NCI-H446 (cell line): Measurements from ENCODE around the gene BOK.
"Not testable (repeated sequence)": the region's sequence is repeated elsewhere in the genome, so short reads cannot be mapped to it uniquely, and the experiment has no call there.

ENCODE experiments used
- DNase-seq, 2 experiments: peaks; one replicate each; lab custom pipeline; 2025; lab: John Stamatoyannopoulos, UW

BOK gene

GRCh38 chr2:241555711-241556110, 2.8 kb upstream of the BOK start:
- no peak for DNase-seq

DNA sequence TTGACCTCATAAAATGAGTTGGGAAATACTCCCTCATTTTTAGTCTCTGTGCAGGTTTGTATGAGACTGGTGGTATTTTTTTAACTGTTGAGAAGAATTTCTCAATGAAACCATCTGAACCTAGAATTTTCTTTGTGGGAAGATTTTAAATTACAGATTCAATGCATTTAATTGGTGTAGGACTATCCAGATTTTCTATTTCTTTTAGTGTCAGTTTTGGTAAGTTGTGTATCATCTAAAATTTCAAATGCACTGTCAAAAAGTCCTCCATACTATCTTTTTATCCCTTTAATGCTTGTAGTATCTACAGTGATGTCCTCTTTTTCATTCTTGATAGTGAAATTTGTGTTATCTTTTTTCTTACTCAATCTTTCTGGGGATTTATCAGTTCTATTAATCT, 1.8 kb upstream of the BOK start:
- no peak for DNase-seq

DNA sequence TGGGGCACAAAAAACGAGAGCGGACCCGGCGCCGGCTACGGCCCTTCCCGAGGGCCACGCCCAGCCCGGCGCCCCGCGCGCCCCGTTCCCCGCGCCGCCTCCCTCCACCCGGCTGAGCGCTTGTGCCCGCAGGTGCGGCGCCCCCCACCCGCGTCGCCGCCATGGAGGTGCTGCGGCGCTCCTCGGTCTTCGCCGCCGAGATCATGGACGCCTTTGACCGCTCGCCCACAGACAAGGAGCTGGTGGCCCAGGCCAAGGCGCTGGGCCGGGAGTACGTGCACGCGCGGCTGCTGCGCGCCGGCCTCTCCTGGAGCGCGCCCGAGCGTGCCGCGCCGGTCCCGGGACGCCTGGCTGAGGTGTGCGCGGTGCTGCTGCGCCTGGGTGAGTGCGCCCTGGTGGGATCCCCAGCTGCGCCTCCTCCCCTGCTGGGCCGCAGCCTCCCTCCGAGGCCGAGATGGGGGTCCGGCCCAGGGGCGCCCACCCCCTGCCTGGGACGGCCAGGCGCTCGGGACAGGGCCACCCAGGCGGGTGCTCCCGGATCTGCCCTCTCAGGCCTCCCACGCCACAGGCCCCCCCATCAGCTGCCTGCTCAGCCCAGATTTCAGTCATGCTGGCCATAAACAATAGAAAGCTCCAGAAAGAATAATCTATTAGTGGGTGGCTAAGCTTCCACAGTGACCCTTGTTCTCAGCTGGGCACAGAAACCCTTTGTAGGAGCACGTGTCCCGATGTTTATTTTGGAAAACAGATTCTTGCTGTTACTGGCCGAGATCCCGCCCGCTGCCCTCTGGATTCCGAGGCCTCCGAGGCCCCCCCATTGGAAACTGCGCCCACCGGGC, 997 bp downstream of the BOK start:
- no peak for DNase-seq

DNA sequence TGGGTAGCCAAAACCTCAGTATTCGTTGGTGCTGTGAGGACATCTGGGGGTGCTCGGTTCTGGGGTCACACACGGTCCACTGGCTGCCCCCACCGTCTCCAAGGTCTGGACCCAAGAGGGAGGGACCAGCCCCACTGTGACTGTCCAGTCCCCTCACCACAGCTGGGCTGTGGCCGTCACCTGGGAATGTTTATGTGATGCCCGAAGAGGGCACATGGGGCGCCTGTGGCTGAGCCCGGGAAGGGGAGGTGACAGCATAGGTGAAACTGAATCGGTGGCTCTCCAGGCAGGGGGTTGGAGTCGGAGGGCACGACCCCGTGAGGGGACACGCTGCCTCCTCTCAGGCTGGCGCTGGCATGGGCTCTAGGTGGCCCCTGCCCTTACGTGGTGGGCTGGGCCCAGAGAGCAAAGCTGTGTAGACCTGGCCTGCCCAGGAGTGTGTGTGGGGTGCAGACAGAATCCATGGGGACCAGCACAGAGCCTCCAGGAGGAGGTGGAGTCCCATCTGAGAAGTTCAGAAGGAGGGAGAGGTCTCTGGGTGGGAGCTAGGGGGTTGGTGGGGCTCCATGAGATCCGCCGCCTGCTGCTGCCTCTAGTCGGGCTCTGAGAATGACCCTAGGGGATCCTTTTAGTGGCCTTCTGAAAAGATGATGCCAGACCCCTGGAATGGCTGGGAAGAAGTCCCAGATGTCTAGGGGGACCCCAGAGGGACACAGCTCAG, 1.8 kb downstream of the BOK start:
- no peak for DNase-seq

DNA sequence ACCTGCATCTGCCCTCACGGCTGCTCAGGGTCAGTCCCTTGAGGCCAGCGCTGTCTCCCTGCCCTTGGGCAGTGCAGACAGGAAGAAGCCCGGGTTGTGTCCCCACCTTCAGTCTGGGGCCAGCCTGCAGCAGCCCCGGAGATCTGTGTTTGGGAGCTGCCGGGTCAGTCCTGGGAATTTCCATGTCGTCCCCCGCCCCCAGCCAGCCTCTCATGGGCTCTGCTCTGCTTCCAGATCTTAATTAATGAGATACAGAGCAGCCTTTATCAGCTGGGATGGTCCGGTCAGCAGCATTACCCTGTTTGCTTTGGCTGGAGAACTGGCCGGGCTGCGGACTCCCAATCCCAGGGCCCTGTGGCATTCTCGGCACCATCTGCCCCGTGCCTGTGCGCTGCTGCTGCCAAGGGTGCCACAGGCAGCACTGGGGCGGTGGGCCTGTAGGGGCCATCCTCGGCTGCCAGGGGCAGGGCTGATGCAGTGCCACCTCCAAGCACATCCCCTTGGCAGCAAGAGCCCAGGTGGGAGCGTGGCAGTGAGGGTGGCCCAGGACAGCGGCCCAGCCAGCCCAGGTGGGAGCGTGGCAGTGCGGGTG, 2.4 kb downstream of the BOK start:
- DNase-seq, result no peak

GRCh38 chr2:241561832-241562231, 3.3 kb downstream of the BOK start:
- peak in 1 of 2 experiments; percentile 18 for DNase-seq

DNA sequence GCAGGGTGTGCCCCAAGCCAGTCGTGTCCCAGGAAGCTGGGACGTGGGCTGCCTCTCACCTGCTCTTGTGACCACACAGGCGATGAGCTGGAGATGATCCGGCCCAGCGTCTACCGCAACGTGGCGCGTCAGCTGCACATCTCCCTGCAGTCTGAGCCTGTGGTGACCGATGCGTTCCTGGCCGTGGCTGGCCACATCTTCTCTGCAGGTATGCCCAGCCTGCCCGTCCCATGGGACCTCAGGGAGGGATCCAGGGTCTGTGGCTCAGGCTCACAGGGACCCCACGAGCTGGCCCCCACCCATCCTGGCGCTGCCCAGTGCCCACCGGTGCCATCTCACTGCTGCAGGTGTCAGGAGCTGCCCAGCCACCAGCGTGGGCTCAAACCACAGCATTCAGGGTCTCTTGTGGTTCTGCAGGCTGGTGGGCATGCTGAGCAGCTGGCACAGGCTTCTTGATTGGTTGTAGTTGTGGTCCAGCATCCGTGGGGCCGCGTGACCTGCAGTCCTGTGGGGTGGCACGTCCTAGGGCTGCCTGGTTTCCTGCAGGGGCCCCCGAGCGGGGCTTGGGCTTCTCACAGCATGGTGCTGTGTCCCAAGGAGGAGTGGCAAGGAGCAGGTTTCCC, 3.8 kb downstream of the BOK start:
- DNase-seq, result no peak

GRCh38 chr2:241563031-241563507, 4.5 kb downstream of the BOK start:
- no peak for DNase-seq

- DNase-seq, result no peak
Measured at GRCh38 chr2:241563571-241563980, 5.0 kb downstream of the BOK start.

DNA sequence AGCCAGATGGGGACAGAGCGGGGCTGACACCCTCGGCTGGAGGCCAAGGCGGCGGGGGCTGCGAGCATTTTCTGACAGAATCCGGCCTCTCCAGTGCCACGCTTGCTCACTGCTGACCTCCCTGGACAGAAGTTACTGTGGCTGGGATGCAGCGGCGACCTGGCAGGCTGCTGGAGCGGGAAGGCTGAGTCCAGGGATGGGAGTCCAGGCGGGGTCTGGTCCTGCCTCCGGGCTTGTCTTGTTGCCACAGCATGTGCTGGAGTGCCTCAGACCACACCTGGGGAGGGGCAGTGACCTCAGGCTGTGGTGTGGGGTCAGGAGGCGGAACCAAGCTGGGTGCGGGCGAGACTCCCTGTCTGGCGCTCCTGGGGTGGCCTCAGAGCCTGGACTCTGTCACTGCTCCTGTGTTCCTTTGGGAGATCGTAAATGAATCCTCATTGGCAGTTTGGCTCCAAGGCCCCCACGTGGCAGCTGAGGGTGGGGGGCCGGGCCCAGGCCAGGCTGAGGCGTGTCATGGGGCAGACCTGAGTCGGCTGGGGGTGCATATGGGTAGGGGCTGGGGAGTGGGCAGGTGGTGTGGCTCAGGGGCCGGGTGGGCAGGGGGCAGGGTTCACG, 5.5 kb downstream of the BOK start:
- no peak for DNase-seq

GRCh38 chr2:241564596-241565410, 6.3 kb downstream of the BOK start:
- no peak for DNase-seq

- DNase-seq, result no peak
Measured at GRCh38 chr2:241565411-241565810, 6.9 kb downstream of the BOK start.

GRCh38 chr2:241566021-241566420, 7.5 kb downstream of the BOK start:
- not testable (repeated sequence) for DNase-seq

DNA sequence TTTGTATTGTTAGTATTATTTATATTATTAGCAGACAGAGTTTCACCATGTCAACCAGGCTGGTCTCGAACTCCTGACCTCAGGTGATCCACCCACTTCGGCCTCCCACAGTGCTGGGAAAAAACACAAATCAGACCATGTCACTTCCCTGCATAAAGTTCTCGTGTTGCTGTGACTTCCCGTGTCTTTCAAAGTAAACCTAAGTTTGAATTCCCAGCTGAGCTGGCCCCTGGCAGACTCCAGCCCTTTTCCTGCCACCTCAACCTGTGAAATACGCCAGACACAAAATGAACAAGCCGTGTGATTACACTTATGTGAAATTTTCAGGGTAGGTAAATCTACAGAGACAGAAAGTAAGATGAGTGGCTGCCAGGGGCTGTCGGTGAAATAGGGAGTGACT, 7.9 kb downstream of the BOK start:
- DNase-seq, result no peak

- not testable (repeated sequence) for DNase-seq
Measured at GRCh38 chr2:241567266-241567665, 8.7 kb downstream of the BOK start.

- no peak for DNase-seq
Measured at GRCh38 chr2:241567776-241568175, 9.2 kb downstream of the BOK start.

DNA sequence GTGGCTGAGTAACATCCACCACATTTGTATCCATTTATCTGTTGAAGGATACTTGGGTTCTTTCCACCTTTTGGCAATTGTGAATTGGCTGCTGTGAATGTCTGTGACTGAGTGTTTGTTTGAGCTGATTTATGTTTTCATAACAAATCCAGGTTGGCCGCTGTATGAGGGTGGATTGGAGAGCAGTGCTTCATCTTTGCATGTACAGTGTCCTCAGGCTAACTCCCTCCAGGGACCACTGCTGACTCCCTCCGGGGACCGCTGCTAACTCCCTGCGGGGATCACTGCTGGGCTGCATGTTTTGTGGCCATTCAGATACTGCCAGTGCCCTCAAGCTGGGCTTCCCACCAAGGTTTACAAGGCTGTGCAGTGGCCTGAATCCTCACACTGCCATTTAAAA, 10.2 kb downstream of the BOK start:
- DNase-seq, result no peak

DNA sequence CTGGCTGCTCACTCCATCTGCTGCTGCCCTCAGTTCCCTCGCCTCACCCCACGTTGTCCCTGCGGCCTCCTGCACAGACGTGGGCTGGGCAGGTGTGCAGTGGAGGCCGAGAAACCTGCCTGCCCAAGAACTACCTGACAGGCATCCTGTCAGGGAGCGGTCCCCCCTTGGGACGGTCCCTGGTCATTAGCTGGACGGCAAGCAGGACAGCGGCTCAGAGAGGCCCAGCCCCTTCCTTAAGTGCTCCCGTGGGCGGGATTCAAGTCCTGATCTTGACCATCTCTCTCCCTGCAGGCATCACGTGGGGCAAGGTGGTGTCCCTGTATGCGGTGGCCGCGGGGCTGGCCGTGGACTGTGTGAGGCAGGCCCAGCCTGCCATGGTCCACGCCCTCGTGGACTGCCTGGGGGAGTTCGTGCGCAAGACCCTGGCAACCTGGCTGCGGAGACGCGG, 11.3 kb downstream of the BOK start:
- DNase-seq, result no peak

- DNase-seq, result no peak
Measured at GRCh38 chr2:241570961-241571581, 12.5 kb downstream of the BOK start.

- peak in 1 of 2 experiments; percentile 15 for DNase-seq
Measured at GRCh38 chr2:241571821-241572620, 13.5 kb downstream of the BOK start.
